Nephron (organoid): ENCODE results near the gene ADORA1.

Experiments used
- H3K27ac Mint-ChIP-seq, 3 experiments: 2 replicates each; pipeline ENCODE4 v1.8.0; 2020; ENCODE audit warnings: mixed read lengths in 3 of 3, mild to moderate bottlenecking in 2 of 3, moderate library complexity in 1 of 3
- H3K27me3 Mint-ChIP-seq: 2 replicates; pipeline ENCODE4 v1.8.0; 2021; ENCODE audit warnings: low read depth, mild to moderate bottlenecking, moderate library complexity, mixed read lengths
- H3K36me3 Mint-ChIP-seq: 2 replicates; pipeline ENCODE4 v1.8.0; 2020; ENCODE audit warnings: low read depth, mixed read lengths
- H3K4me1 Mint-ChIP-seq: 2 replicates; pipeline ENCODE4 v1.8.0; 2020; ENCODE audit warnings: mixed read lengths
- H3K4me3 Mint-ChIP-seq, 3 experiments: 2 replicates each; pipeline ENCODE4 v1.8.0; 2020; ENCODE audit warnings: mild to moderate bottlenecking in 3 of 3, mixed read lengths in 3 of 3, moderate library complexity in 2 of 3
- H3K9me3 Mint-ChIP-seq: 2 replicates; pipeline ENCODE4 v1.8.0; 2020; ENCODE audit warnings: mixed read lengths
- CTCF ChIP-seq, 3 experiments: fragments of 200-600 bp; sonication (generic); IDR thresholded peaks; one replicate each; pipeline ENCODE4 v1.5.0; 2021; ENCODE audit warnings: antibody characterized with exemption in 3 of 3; ENCODE audit not compliant: unreplicated experiment in 3 of 3

The ADORA1 gene

GRCh38 chr1:203113308-203113707 is 14.2 kb upstream of the ADORA1 start:
- TF ChIP-seq CTCF (IDR thresholded peaks at IDR 0.05; ENCODE audit: unreplicated experiment in 3 of 3) = no peak
- no peak overlapping the region for H3K4me3 Mint-ChIP-seq
- H3K9me3 Mint-ChIP-seq = peaks cover under 1% of the 10 kb centered on the region
- H3K27me3 Mint-ChIP-seq = peaks cover 18% of the 10 kb centered on the region
- H3K36me3 Mint-ChIP-seq = no peaks in the 10 kb centered on the region
- no peak overlapping the region for H3K27ac Mint-ChIP-seq
- peaks cover 20% of the 10 kb centered on the region for H3K4me1 Mint-ChIP-seq

DNA sequence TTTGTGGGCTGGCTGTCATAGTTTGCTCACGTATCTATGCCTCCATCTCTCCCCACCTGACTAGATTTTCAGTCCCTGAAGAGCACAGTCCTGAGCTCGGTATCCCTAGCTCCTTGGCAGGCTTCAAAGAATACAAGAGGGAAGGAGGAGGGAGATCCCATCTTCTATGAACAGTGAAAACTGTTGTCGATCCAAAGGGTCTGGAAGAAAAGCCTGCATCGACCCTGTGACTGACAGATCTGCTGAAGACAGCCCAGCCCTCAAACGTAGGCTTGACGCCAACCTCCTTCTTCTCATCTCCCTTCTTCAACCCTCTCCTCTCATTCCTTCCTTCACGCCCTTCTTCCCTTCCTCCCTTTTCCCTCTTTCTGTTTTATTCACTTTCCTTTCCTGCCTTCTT is 13.3 kb upstream of the ADORA1 start:
- H3K9me3 Mint-ChIP-seq = no peaks in the 10 kb centered on the region
- H3K4me3 Mint-ChIP-seq = no peak overlapping the region
- no peak overlapping the region for H3K27ac Mint-ChIP-seq
- peaks cover 24% of the 10 kb centered on the region for H3K4me1 Mint-ChIP-seq
- peaks cover 18% of the 10 kb centered on the region for H3K27me3 Mint-ChIP-seq
- H3K36me3 Mint-ChIP-seq = no peaks in the 10 kb centered on the region
- TF ChIP-seq CTCF (IDR thresholded peaks at IDR 0.05; ENCODE audit: unreplicated experiment in 3 of 3) = no peak

DNA sequence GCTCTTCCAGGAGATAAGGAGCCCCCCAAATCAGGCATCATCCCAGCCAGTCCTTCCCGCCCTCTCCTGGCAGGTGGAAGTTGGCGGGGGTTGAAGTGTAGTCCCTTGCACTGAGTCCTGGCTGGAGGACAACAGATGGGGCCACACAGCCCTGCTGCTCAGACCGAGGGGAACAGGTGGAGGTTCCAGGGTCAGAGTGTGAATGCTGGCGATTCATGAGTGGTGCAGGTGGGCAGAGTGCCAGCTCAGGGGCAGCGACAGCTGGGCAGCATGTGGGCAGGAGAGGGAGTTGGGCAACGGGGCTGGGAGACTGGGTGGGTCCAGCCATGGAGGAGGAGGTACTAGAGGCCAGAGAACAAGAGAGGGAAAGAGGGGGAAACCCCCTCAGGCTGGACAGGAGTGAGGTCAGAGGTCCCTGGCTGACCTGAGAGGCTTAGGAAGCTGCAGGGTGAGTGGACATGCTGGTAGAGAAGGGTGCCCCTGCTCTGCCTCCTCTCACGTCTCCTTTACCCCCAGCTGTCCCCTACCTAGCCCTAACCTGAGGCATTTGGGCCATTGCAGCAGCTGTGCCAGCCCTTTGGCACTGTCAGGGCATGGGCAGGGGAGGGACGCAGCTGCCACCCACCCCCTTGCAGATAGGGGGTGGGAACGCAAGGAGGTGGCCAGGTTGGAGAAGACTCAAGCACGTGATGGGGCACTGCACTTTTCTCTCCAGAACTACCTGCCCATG is 11.3 kb upstream of the ADORA1 start:
- H3K4me1 Mint-ChIP-seq = peaks cover 34% of the 10 kb centered on the region
- no peaks in the 10 kb centered on the region for H3K36me3 Mint-ChIP-seq
- no peaks in the 10 kb centered on the region for H3K9me3 Mint-ChIP-seq
- H3K27ac Mint-ChIP-seq = peak overlapping the region in 2 of 3 experiments; percentile 26 to 28
- peak overlapping the region in 1 of 3 experiments; percentile 45 for H3K4me3 Mint-ChIP-seq
- TF ChIP-seq CTCF (IDR thresholded peaks at IDR 0.05; ENCODE audit: unreplicated experiment in 3 of 3) = no peak
- H3K27me3 Mint-ChIP-seq = peaks cover 28% of the 10 kb centered on the region

- H3K27me3 Mint-ChIP-seq = peaks cover 36% of the 10 kb centered on the region
- no peaks in the 10 kb centered on the region for H3K9me3 Mint-ChIP-seq
- no peaks in the 10 kb centered on the region for H3K36me3 Mint-ChIP-seq
- peaks cover 46% of the 10 kb centered on the region for H3K4me1 Mint-ChIP-seq
- H3K4me3 Mint-ChIP-seq = peak overlapping the region in 1 of 3 experiments; percentile 3
- peak overlapping the region in 2 of 3 experiments; percentile 1 to 54 for H3K27ac Mint-ChIP-seq
- TF ChIP-seq CTCF (IDR thresholded peaks at IDR 0.05; ENCODE audit: unreplicated experiment in 3 of 3) = peak; percentile 87 to 92 (median 89)
Measured at GRCh38 chr1:203117611-203118575, 9.6 kb upstream of the ADORA1 start.

DNA sequence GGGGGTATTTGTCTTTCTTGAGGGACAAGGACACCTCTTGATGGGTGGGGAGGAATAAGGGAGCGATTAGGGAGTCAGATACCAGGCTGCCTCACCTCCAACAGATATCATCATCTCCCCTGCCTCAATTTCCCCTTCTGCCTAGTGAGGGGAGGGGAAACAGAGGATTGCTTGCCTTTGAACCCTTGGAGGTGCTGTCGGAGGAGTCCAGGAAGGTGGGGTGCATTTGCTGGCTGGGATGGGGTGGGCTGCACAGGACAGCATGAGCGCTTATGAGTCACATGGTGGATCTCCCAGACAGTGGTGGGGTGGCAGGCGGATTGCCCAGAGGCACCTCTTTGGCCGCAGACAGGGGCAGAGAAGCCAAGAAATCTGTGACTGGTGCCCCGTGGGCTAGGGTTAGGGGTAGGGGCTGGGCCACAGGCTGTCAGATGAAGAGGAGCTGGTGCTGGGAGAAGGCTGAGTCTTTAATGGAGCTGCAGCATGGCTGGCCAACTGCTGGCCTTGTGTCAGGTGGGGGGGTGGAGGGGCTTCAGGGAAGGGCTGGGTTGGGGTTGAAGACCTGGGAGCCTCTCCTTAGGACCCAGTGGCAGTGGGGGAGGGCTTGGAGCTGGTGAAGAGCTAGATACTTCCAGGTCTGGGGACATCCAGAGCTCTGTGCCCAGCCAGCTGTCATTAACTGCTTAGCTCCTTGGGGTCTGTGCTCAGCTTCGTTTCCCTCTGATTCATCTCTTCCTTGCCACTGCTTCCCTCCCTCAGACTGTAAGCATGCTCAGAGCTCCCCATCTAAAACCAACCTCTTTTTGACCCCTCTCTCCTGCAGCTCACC is 7.0 kb upstream of the ADORA1 start:
- H3K27ac Mint-ChIP-seq = no peak overlapping the region
- H3K27me3 Mint-ChIP-seq = peaks cover 48% of the 10 kb centered on the region
- TF ChIP-seq CTCF (IDR thresholded peaks at IDR 0.05; ENCODE audit: unreplicated experiment in 3 of 3) = no peak
- no peak overlapping the region for H3K4me3 Mint-ChIP-seq
- H3K9me3 Mint-ChIP-seq = no peaks in the 10 kb centered on the region
- no peaks in the 10 kb centered on the region for H3K36me3 Mint-ChIP-seq
- H3K4me1 Mint-ChIP-seq = peaks cover 65% of the 10 kb centered on the region
